GM19328 (cell line): Measurements from ENCODE around the gene GGTLC2.
"Not testable (repeated sequence)": the region's sequence is repeated elsewhere in the genome, so short reads cannot be mapped to it uniquely, and the experiment has no call there.

ENCODE experiments used
- ATAC-seq: cut with Tn5 transposase; IDR thresholded peaks from one replicate; pipeline ENCODE4 v1.9.1; 2021; ENCODE audit warnings: mild to moderate bottlenecking, moderate library complexity; ENCODE audit not compliant: unreplicated experiment

The GGTLC2 gene

GRCh38 chr22:22636260-22636659, 8.2 kb upstream of the GGTLC2 start:
- ATAC-seq, result not testable (repeated sequence)

GRCh38 chr22:22638313-22638712, 6.1 kb upstream of the GGTLC2 start:
- not testable (repeated sequence) for ATAC-seq

- not testable (repeated sequence) for ATAC-seq
Observed at GRCh38 chr22:22642255-22642654, 2.2 kb upstream of the GGTLC2 start.

- not testable (repeated sequence) for ATAC-seq
Observed at GRCh38 chr22:22645969-22646368, 1.6 kb downstream of the GGTLC2 start.

- not testable (repeated sequence) for ATAC-seq
Observed at GRCh38 chr22:22647952-22648351, 3.5 kb downstream of the GGTLC2 start.

- not testable (repeated sequence) for ATAC-seq
Observed at GRCh38 chr22:22648863-22649536, 4.6 kb downstream of the GGTLC2 start.

GRCh38 chr22:22649761-22650160, 5.3 kb downstream of the GGTLC2 start:
- ATAC-seq, result not testable (repeated sequence)

GRCh38 chr22:22650398-22650797, 6.0 kb downstream of the GGTLC2 start:
- not testable (repeated sequence) for ATAC-seq

GRCh38 chr22:22650803-22651515, 6.5 kb downstream of the GGTLC2 start:
- not testable (repeated sequence) for ATAC-seq

- ATAC-seq, result not testable (repeated sequence)
Observed at GRCh38 chr22:22651593-22651992, 7.2 kb downstream of the GGTLC2 start.

- not testable (repeated sequence) for ATAC-seq
Observed at GRCh38 chr22:22652102-22652501, 7.7 kb downstream of the GGTLC2 start.

GRCh38 chr22:22652573-22652972, 8.2 kb downstream of the GGTLC2 start:
- ATAC-seq, result not testable (repeated sequence)

- ATAC-seq, result not testable (repeated sequence)
Observed at GRCh38 chr22:22653677-22654381, 9.4 kb downstream of the GGTLC2 start.

GRCh38 chr22:22655452-22656290, 11.3 kb downstream of the GGTLC2 start:
- ATAC-seq, result no peak

GRCh38 chr22:22657712-22658111, 13.3 kb downstream of the GGTLC2 start:
- no peak for ATAC-seq

GRCh38 chr22:22661275-22661674, 16.9 kb downstream of the GGTLC2 start:
- no peak for ATAC-seq

- ATAC-seq, result no peak
Observed at GRCh38 chr22:22662095-22662494, 17.7 kb downstream of the GGTLC2 start.

GRCh38 chr22:22663861-22664800, 19.7 kb downstream of the GGTLC2 start:
- no peak for ATAC-seq

GRCh38 chr22:22666307-22667091, 22.1 kb downstream of the GGTLC2 start:
- no peak for ATAC-seq
